HEK293 (cell line): ENCODE measurements around the gene C21orf91.

Experiments used
- CTCF ChIA-PET: fragments of 350-600 bp; formaldehyde crosslinking; extraction: SDS; loops from one replicate; lab custom pipeline; 2021; ENCODE audit warnings: antibody characterized with exemption; lab: Yijun Ruan, JAX
- POLR2A ChIA-PET: fragments of 300-600 bp; formaldehyde crosslinking; extraction: SDS; loops from one replicate; lab custom pipeline; 2020; ENCODE audit warnings: antibody characterized with exemption, inconsistent platforms; lab: Yijun Ruan, JAX
- H3K27ac ChIP-seq: fragments of 200-500 bp; sonication (Bioruptor generic); 2 replicates; pipeline ENCODE4 v1.5.1; 2014; ENCODE audit warnings: low read depth, low read length, control low read depth, inconsistent platforms; ENCODE audit errors: extremely low read depth
- H3K36me3 ChIP-seq, 2 experiments: fragments of 200-500 bp in 1 of 2; sonication (Bioruptor generic) in 1 of 2; 1 replicate in 1 of 2; 2 replicates in 1 of 2; pipeline ENCODE4 v1.5.1; 2014 to 2017; ENCODE audit warnings: inconsistent platforms in 2 of 2, low read length in 2 of 2; ENCODE audit not compliant: control insufficient read depth in 2 of 2, insufficient read depth in 1 of 2
- H3K4me1 ChIP-seq: fragments of 200-500 bp; sonication (Bioruptor generic); 2 replicates; pipeline ENCODE4 v1.5.1; 2014; ENCODE audit warnings: mild to moderate bottlenecking, low read length, inconsistent platforms; ENCODE audit not compliant: control insufficient read depth, insufficient read depth
- H3K4me3 ChIP-seq: 2 replicates; pipeline ENCODE4 v1.5.1; 2011; ENCODE audit warnings: low read depth, mild to moderate bottlenecking, control low read depth, low read length, moderate library complexity
- H3K9me3 ChIP-seq: fragments of 200-500 bp; sonication (Bioruptor generic); 2 replicates; pipeline ENCODE4 v1.5.1; 2014; ENCODE audit warnings: low read depth, low read length, inconsistent platforms; ENCODE audit not compliant: control insufficient read depth, insufficient read depth
- ELK4 ChIP-seq: IDR thresholded peaks from 2 replicates; pipeline ENCODE4 v1.6.1; 2011; ENCODE audit warnings: mild to moderate bottlenecking, low read depth, low read length, borderline replicate concordance
- GLI4 ChIP-seq: fragments of 450-650 bp; formaldehyde crosslinking; IDR thresholded peaks from 2 replicates; pipeline ENCODE4 v1.5.1; 2016; ENCODE audit warnings: missing biosample characterization, missing genetic modification characterization
- KLF8 ChIP-seq: fragments of 450-650 bp; formaldehyde crosslinking; IDR thresholded peaks from 2 replicates; pipeline ENCODE4 v1.5.1; 2016; ENCODE audit warnings: missing biosample characterization, missing genetic modification characterization
- PATZ1 ChIP-seq: fragments of 450-650 bp; formaldehyde crosslinking; IDR thresholded peaks from 2 replicates; pipeline ENCODE4 v1.5.1; 2016; ENCODE audit warnings: missing biosample characterization, missing genetic modification characterization
- PRDM10 ChIP-seq: fragments of 450-650 bp; formaldehyde crosslinking; IDR thresholded peaks from 2 replicates; pipeline ENCODE4 v1.5.1; 2016; ENCODE audit warnings: missing biosample characterization, missing genetic modification characterization
- SETDB1 ChIP-seq: IDR thresholded peaks from one replicate; pipeline ENCODE4 v1.6.1; 2017; ENCODE audit warnings: mild to moderate bottlenecking, low read length, moderate library complexity, mixed read lengths; ENCODE audit not compliant: insufficient read length
- ZBTB44 ChIP-seq: fragments of 450-650 bp; IDR thresholded peaks from 2 replicates; pipeline ENCODE4 v1.5.1; 2018; ENCODE audit warnings: missing biosample characterization, mild to moderate bottlenecking, missing genetic modification characterization
- ZFP37 ChIP-seq: fragments of 450-650 bp; formaldehyde crosslinking; IDR thresholded peaks from 2 replicates; pipeline ENCODE4 v1.5.1; 2016; ENCODE audit warnings: missing biosample characterization, missing genetic modification characterization
- ZNF121 ChIP-seq: fragments of 450-650 bp; formaldehyde crosslinking; IDR thresholded peaks from 2 replicates; pipeline ENCODE4 v1.5.1; 2016; ENCODE audit warnings: missing biosample characterization, missing genetic modification characterization
- ZNF202 ChIP-seq: fragments of 450-650 bp; formaldehyde crosslinking; IDR thresholded peaks from 2 replicates; pipeline ENCODE4 v1.5.1; 2016; ENCODE audit warnings: missing biosample characterization, missing genetic modification characterization, borderline replicate concordance
- ZNF311 ChIP-seq: fragments of 450-650 bp; formaldehyde crosslinking; IDR thresholded peaks from 2 replicates; pipeline ENCODE4 v1.5.1; 2017; ENCODE audit warnings: missing biosample characterization, missing genetic modification characterization, borderline replicate concordance
- ZNF48 ChIP-seq: fragments of 450-650 bp; formaldehyde crosslinking; IDR thresholded peaks from 2 replicates; pipeline ENCODE4 v1.5.1; 2016; ENCODE audit warnings: missing biosample characterization, missing genetic modification characterization
- ZNF530 ChIP-seq: fragments of 450-650 bp; formaldehyde crosslinking; IDR thresholded peaks from 2 replicates; pipeline ENCODE4 v1.5.1; 2016; ENCODE audit warnings: low read depth, missing biosample characterization, missing genetic modification characterization
- ZNF558 ChIP-seq: fragments of 450-650 bp; formaldehyde crosslinking; IDR thresholded peaks from 2 replicates; pipeline ENCODE4 v1.5.1; 2016; ENCODE audit warnings: missing biosample characterization, missing genetic modification characterization
- ZNF707 ChIP-seq: fragments of 450-650 bp; formaldehyde crosslinking; IDR thresholded peaks from 2 replicates; pipeline ENCODE4 v1.5.1; 2016; ENCODE audit warnings: missing biosample characterization, missing genetic modification characterization
- ZNF76 ChIP-seq: fragments of 450-650 bp; formaldehyde crosslinking; IDR thresholded peaks from 2 replicates; pipeline ENCODE4; 2016; ENCODE audit warnings: low read depth, missing biosample characterization, missing genetic modification characterization, borderline replicate concordance

The C21orf91 gene

GRCh38 chr21:17797967-17798366 is 21.2 kb downstream of the C21orf91 start:
- H3K27ac ChIP-seq = no peak overlapping the region
- H3K4me1 ChIP-seq = no peaks in the 10 kb centered on the region
- POLR2A ChIA-PET = no interaction called here
- TF ChIP-seq ZNF202 (tag by site-specific recombination) (no peak), ZBTB44 (no peak), SETDB1 (no peak), ZNF530 (no peak), ZNF76 (tag by site-specific recombination) (no peak), PRDM10 (tag by site-specific recombination) (no peak), ZFP37 (tag by site-specific recombination) (no peak), ZNF48 (no peak), ZNF311 (tag by site-specific recombination) (no peak), GLI4 (tag by site-specific recombination) (no peak)
- CTCF ChIA-PET = no interaction called here
- no peak overlapping the region for H3K4me3 ChIP-seq
- no peaks in the 10 kb centered on the region for H3K9me3 ChIP-seq
- peaks cover 26 to 41% of the 10 kb centered on the region in 2 experiments for H3K36me3 ChIP-seq

- peaks cover 23 to 44% of the 10 kb centered on the region in 2 experiments for H3K36me3 ChIP-seq
- ChIA-PET CTCF (no interaction called here), POLR2A (no interaction called here)
- no peak for TF ChIP-seq PATZ1 (tag by site-specific recombination)
- no peak for TF ChIP-seq ZNF121 (tag by site-specific recombination)
- TF ChIP-seq ZNF558 = no peak
- TF ChIP-seq KLF8 = no peak
- TF ChIP-seq ZNF707 (tag by site-specific recombination) = no peak
- no peak for TF ChIP-seq ELK4
- no peaks in the 10 kb centered on the region for H3K9me3 ChIP-seq
- no peak overlapping the region for H3K4me3 ChIP-seq
- no peak overlapping the region for H3K27ac ChIP-seq
- no peaks in the 10 kb centered on the region for H3K4me1 ChIP-seq
These were observed 22.7 kb downstream of the C21orf91 start for GRCh38 chr21:17796503-17796902.
